A673 (cell line): ENCODE measurements around the gene TMEM203. TPM values are rescaled to one million over a fixed set of nuclear protein-coding genes. Genes with fewer than 3 reads are reported as not detected.

Experiments
- BruUV-seq: library from RNA; stranded (reverse); fragments of 400-500 nt; replicated peaks from 2 replicates; lab custom pipeline; 2021; lab: Mats Ljungman, UMichigan
- CTCF ChIA-PET: fragments of 300-600 bp; sonication (Branson Sonifier 250); formaldehyde crosslinking; loops from one replicate; lab custom pipeline; 2022; ENCODE audit warnings: antibody characterized with exemption; lab: Charles Lee
- POLR2A ChIA-PET: fragments of 300-600 bp; sonication (Branson Sonifier 250); formaldehyde crosslinking; loops from one replicate; lab custom pipeline; 2022; ENCODE audit warnings: antibody characterized with exemption; ENCODE audit not compliant: low non-redundant PET; lab: Charles Lee
- DNase-seq: peaks from one replicate; pipeline ENCODE4 v3.0.0-alpha.2; 2015; ENCODE audit warnings: low spot score
- H3K27ac ChIP-seq: fragments of 200-600 bp; sonication (generic); 2 replicates; pipeline ENCODE4 v1.5.1; 2016; ENCODE audit warnings: mixed run types, low read depth, mild to moderate bottlenecking, mixed read lengths, antibody characterized with exemption, low read length; ENCODE audit not compliant: poor library complexity, severe bottlenecking
- H3K27me3 ChIP-seq: fragments of 200-600 bp; sonication (generic); replicated peaks from 2 replicates; pipeline ENCODE4 v1.6.1; 2017; ENCODE audit warnings: mixed run types, low read depth, mild to moderate bottlenecking, mixed read lengths, antibody characterized with exemption, low read length; ENCODE audit not compliant: insufficient read depth, poor library complexity
- H3K36me3 ChIP-seq: fragments of 200-600 bp; sonication (generic); 2 replicates; pipeline ENCODE4 v1.6.1; 2016; ENCODE audit warnings: mixed run types, mild to moderate bottlenecking, mixed read lengths, antibody characterized with exemption, low read length; ENCODE audit not compliant: insufficient read depth, poor library complexity, severe bottlenecking
- H3K4me1 ChIP-seq: fragments of 200-600 bp; sonication (generic); 2 replicates; pipeline ENCODE4 v1.6.1; 2017; ENCODE audit warnings: mixed run types, mild to moderate bottlenecking, mixed read lengths, antibody characterized with exemption, low read length; ENCODE audit not compliant: insufficient read depth, poor library complexity, severe bottlenecking
- H3K4me3 ChIP-seq: fragments of 200-600 bp; sonication (generic); 2 replicates; pipeline ENCODE4 v1.5.1; 2016; ENCODE audit warnings: low read depth, mixed run types, mild to moderate bottlenecking, mixed read lengths, low read length; ENCODE audit not compliant: poor library complexity, severe bottlenecking
- H3K9me3 ChIP-seq: fragments of 200-600 bp; sonication (generic); 2 replicates; pipeline ENCODE4 v1.6.1; 2016; ENCODE audit warnings: mixed run types, low read depth, mild to moderate bottlenecking, mixed read lengths, antibody characterized with exemption, low read length; ENCODE audit not compliant: poor library complexity, severe bottlenecking
- EZH2 ChIP-seq: fragments of 200-600 bp; sonication (generic); IDR thresholded peaks from 2 replicates; pipeline ENCODE4 v1.6.1; 2017; ENCODE audit warnings: borderline replicate concordance, low read depth, mild to moderate bottlenecking, mixed read lengths, antibody characterized with exemption, low read length; ENCODE audit not compliant: poor library complexity, severe bottlenecking
- intact Hi-C: fragments of 100-400 bp; cut with micrococcal nuclease; formaldehyde crosslinking; loops from one replicate; pipeline ENCODE4 v1.10.0; 2022; ENCODE audit not compliant: unreplicated experiment
- total RNA-seq: library from RNA; stranded (reverse); gene quantifications from 2 replicates; pipeline ENCODE4 v1.2.3, GENCODE V29; 2021
- TF ChIP-seq, protein P1 (sequence below): fragments of 300-800, 200-600 bp; sonication (generic); conservative IDR thresholded peaks from 2 replicates; pipeline ENCODE4 v1.5.1; 2017; ENCODE audit warnings: low read depth, mild to moderate bottlenecking, antibody characterized with exemption, low read length, moderate library complexity, mixed read lengths

Gene TMEM203
- total RNA-seq, 1 experiment from 2014 or later, result 37.5 TPM

DNA sequence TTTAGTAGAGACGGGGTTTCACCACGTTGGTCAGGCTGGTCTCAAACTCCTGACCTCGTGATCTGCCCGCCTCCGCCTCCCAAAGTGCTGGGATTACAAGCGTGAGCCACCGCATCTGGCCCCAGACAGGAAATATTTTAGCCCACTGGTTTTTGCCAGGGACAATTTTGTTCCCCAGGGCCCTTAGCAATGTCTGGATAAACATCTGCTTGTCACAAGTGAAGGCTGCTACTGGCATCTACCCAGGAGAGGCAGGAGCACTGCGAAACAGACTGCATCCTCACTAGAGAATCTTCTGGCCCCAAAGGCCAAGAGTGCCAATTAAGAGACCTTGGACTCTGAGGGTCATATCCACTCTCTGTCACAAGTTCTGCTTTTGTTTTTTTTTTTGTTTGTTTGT lies 2.5 kb downstream of the TMEM203 start:
- no peaks in the 10 kb centered on the region for H3K27me3 ChIP-seq
- ChIA-PET CTCF (no interaction called here), POLR2A (no interaction called here)
- TF ChIP-seq, protein P1, sequence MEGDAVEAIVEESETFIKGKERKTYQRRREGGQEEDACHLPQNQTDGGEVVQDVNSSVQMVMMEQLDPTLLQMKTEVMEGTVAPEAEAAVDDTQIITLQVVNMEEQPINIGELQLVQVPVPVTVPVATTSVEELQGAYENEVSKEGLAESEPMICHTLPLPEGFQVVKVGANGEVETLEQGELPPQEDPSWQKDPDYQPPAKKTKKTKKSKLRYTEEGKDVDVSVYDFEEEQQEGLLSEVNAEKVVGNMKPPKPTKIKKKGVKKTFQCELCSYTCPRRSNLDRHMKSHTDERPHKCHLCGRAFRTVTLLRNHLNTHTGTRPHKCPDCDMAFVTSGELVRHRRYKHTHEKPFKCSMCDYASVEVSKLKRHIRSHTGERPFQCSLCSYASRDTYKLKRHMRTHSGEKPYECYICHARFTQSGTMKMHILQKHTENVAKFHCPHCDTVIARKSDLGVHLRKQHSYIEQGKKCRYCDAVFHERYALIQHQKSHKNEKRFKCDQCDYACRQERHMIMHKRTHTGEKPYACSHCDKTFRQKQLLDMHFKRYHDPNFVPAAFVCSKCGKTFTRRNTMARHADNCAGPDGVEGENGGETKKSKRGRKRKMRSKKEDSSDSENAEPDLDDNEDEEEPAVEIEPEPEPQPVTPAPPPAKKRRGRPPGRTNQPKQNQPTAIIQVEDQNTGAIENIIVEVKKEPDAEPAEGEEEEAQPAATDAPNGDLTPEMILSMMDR, result no peak
- TF ChIP-seq EZH2, result no peak
- intact Hi-C loops, result no loop called here
- H3K4me3 ChIP-seq, result no peak overlapping the region
- H3K9me3 ChIP-seq, result no peaks in the 10 kb centered on the region
- H3K36me3 ChIP-seq, result peaks cover 6% of the 10 kb centered on the region
- BruUV-seq, result no TSS peak
- DNase-seq, result no peak
- no peak overlapping the region for H3K27ac ChIP-seq
- H3K4me1 ChIP-seq, result peaks cover 43% of the 10 kb centered on the region

DNA sequence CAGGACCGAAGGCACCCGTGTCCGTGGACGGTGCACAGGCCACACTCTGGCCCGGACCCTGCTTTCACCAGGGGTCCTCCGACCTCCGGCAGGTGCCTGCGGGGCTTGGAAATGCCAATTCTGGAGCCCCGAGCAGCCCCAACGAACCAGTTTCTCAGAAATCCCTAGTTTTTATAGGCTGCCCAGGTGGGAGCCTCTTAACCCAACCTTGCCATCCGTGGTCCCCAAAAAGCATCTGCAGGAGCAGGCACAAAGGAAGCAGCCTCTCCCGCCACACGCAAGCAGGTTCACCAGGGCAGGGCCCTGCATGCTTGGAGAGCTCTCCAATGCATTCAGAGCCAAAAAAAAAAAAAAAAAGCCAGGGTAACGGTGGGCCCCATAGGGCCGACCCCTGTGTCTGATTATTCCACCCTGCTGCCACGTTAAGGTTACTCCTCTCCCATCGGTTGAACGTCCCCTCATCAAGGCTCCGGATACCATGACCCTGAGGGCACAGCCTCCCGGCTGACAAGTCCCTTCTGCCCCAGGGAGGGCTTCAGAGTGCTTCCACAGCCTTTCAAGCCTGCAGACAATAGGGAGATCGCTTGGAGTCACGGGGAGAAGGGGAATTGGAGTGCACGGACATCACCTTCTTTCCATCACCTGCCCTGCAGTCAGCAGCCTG lies 4.1 kb downstream of the TMEM203 start:
- ChIA-PET CTCF (interaction anchor here (0.6 to 1.0 kb wide), 3 partner anchors 12 to 35 kb away, joined by 3 to 9 read pairs (median 4); no protein-coding TSS in a partner anchor), POLR2A (no interaction called here)
- H3K27me3 ChIP-seq, result no peaks in the 10 kb centered on the region
- intact Hi-C loops, result loop anchor here (2.0 kb wide), 1 partner anchor 39 kb away; the partner anchor contains the start of gene TUBB4B
- TF ChIP-seq, protein P1, result no peak
- no peak for TF ChIP-seq EZH2
- BruUV-seq, result no TSS peak
- peaks cover 37% of the 10 kb centered on the region for H3K4me1 ChIP-seq
- no peak for DNase-seq
- peaks cover 6% of the 10 kb centered on the region for H3K36me3 ChIP-seq
- peak overlapping the region; percentile 59 for H3K4me3 ChIP-seq
- no peaks in the 10 kb centered on the region for H3K9me3 ChIP-seq
- peak overlapping the region; percentile 76 for H3K27ac ChIP-seq

DNA sequence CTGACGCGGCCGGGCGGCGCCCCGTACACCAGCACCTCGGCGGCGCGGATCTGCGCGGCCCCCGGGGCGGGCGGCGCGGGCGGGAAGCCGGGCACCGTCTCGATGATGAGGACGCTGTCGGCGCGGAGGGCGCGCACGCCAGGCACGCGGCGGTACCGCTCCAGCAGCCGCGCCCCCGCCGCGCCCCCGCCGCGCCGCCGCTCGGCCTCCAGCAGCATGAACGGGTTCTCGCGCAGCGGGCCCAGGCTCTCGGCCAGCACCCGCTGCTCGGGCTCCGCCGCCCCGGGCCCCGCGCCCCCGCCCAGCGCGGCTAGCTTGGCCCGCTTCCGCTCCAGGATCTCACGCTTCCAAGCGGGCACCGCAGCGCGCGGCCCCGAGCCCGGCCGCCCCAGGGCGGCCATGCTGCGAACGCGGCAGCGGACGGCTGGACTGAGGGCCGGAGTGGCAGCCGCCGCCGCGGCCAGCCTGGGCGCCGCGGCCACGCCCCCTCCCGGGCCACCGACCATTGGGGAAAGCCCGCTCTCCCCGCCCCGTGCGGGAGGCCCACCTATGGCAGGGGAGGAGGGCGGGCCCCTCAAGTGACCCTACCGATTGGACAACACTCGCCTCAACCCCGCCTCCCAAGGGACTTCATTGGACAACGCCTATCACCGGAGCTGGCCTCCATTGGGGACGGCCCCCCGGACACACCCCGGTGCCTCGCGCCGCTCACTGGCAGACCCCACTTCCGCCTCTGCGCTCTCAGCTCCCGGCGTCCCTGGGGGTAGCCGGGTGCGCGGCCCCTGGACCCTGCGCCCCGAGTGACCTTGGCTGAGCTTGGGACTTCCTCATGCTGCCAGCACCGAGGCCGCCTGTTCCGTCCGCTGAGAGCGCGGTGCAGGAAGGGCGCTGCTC lies 4.9 kb downstream of the TMEM203 start, which contains the start of gene TPRN:
Gene TPRN, minus strand, starts transcription at position 431 of the 894 bp plus-strand sequence. Its CDS starts 30 bp downstream, at position 401.
- peaks cover 34% of the 10 kb centered on the region for H3K4me1 ChIP-seq
- TF ChIP-seq EZH2, result no peak
- TF ChIP-seq, protein P1, result no peak
- intact Hi-C loops, result loop anchor here (2.0 kb wide), 1 partner anchor 40 kb away; the partner anchor contains the start of gene TUBB4B
- peak within 1 kb of the TSS; percentile 59 for H3K4me3 ChIP-seq
- H3K9me3 ChIP-seq, result no peaks in the 10 kb centered on the region
- ChIA-PET CTCF (interaction anchor here (0.6 to 1.0 kb wide), 4 partner anchors 12 to 208 kb away, joined by 3 to 9 read pairs (median 5); partner anchors contain the start of gene PAXX), POLR2A (no interaction called here)
- no peaks in the 10 kb centered on the region for H3K27me3 ChIP-seq
- H3K27ac ChIP-seq, result peak within 1 kb of the TSS; percentile 76
- no TSS peak for BruUV-seq
- peaks cover 6% of the 10 kb centered on the region for H3K36me3 ChIP-seq
- peak; percentile 100 for DNase-seq
